Stimulated activated CD8-positive, alpha-beta memory T cell treated with anti-CD3 and anti-CD28 coated beads, Interleukin-7, amount 100 ng/mL, for 1 hour (primary cell): Measurements from ENCODE around the gene PEAK3.

ENCODE experiments used
- DNase-seq, 2 donors: peaks; one replicate each; pipeline ENCODE4 v3.0.0-alpha.2; 2020; ENCODE audit warnings: low read depth in 2 of 2

PEAK3 gene

DNA sequence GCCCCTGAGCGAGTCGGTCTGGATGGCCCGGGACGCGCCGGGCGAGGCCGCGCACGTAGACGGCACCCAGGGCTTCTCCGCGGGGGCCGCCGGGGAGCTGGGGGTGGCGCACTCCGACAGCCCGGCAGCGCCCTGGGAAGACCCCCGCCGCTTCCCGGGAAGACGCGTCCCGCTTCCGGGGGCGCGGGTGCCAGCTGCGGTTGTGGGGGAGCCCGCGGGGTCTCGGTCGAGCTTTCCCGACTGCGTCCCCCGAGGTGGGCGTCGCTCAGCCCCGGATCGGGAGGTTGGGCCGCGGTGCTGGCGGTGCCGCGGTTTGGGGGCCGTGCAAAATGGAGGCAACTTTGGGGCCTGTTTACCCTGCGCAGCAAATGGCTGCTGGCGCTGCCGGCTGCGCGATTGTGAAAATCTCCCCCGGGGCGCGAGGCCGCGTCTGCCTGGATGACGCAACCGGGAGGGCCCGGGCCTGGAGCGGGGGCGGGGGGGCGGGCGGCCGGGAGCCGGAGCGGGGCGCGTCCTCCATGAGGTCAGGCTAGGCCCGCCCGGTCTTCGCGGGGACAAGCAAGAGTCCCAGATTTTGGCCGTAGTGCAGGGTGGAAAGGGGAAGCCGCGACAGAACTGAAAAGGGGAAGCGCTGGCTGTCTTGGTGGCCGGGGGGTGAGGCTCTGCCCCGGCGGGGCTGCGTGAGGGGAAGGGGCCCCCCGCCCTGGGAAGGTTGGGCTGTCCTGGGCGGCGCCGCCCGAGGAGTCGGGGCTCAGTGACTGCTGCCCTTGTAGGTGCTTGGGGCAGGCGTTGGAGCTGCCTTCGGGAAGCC, 11.3 kb downstream of the PEAK3 start:
- DNase-seq = peak in 1 of 2 donors; percentile 41

DNA sequence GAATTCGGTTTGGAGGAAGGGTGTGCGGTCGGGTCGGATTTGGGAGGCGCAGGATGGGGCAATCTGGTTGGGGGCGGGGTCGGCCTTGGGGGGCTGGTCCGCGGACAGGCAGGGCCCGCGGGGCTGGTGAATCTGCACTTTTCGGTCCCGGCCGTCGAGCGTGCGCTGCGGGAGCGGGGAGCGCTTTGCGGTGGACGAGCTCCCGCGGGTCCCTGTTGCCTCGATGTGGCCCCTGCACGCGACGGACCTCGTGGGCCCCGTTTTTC, 11.9 kb downstream of the PEAK3 start:
- DNase-seq = no peak

DNA sequence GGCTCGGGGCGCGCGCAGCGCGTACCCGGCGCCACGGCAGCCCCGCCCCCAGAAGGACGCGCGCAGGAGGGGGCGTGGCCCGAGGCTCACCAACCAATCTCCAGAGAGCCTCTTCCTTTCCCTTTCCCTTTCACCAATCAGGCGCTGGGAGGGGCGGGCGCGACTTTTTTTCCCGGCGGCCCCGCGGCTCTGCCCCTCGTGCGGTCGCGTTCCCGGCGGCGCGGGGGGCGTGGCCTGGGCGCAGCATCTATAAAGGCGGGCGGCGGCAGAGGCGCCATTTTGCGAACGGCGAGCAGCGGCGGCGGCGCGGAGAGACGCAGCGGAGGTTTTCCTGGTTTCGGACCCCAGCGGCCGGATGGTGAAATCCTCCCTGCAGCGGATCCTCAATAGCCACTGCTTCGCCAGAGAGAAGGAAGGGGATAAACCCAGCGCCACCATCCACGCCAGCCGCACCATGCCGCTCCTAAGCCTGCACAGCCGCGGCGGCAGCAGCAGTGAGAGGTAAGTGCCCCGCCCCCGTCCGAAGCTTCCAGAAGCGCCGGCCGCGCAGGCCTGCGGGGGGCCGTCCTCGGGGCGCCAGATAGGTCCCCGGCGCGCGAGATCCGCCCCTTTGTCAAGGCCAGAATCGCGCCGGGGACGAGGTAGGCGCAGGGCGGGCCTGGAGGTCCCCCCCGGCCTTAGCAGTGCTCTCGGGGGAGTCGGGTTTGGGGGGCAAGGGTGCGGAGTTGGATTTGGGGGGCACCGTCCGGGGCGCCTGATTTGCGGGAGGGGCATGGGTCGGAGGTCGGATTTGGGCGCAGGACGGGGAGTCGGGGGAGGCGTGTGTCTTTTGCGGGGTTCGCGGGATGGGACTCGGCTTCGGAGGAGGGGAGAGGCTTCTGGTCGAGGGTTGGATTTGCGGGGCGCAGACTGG, 12.5 kb downstream of the PEAK3 start:
- peak; percentile 98 for DNase-seq

DNA sequence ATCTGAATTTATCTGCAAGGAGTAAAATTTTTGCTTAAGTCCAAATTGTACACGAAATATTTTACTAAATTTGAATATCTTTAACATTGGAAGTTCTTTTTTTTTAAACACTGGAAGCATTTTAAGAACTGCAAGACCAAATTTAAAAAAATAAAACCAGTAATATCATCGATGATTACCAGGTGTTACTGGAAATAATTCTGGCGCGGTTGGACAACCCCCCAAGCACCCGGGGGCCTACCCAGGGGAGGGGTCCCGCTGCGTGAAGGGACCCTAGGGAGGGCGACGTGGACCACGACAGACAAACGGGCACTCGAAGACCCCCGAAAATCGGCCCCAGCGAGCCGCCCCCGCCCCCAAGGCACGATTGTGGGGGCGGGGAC, 13.1 kb downstream of the PEAK3 start:
- DNase-seq = no peak

DNA sequence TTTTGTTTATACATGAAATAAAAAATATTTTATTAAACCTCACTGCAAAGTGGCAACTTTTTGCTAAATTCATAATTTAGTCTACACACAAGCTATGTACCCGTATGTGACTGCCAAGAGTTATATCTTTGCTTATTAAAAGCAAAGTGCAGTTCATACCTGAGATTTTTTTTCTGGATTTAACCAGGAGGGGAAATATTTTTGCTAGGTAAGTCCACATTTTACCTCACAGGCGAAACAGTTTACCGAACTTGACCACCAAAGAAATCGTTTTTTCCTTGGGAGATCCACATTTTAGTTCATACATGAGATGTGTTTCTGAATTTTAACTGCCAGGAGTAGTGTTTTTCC, 13.5 kb downstream of the PEAK3 start:
- no peak for DNase-seq

DNA sequence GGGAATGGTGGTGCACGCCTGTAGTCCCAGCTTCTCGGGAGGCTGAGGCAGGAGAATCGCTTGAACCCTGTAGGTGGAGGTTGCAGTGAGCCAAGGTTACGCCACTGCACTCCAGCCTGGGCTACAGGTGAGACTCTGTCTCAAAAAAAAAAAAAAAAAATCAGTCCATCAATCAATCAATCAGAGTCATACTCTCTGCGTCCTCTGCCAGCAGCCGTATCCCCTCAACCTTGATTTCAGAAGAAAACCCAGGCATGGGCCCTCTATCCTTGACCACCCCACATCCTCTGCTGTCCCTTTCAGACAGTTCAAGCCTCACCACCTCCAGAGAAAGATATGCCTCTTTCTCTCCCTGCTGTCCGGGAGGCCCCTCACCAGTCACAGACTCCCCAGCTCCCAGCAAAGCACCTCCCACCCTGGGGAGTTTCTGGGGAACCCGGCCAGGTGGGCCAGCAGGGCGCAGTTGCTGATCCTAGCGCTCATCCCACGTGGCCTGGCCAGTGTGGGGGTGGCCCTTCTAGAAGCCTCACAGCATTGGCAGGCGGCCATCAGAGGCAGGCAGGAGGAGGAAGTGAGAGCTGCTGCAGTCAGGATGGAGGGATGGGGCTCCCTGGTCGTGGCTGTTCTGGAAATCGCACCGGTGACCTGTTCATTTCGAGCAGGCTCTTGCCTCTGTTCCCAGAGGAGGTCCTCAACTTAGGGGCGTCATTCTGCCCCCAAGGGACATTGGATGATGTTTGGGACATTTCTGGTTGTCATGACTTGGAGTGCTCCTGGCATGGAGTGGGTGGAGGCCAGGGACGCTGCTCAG, 15.6 kb downstream of the PEAK3 start:
- DNase-seq = no peak

DNA sequence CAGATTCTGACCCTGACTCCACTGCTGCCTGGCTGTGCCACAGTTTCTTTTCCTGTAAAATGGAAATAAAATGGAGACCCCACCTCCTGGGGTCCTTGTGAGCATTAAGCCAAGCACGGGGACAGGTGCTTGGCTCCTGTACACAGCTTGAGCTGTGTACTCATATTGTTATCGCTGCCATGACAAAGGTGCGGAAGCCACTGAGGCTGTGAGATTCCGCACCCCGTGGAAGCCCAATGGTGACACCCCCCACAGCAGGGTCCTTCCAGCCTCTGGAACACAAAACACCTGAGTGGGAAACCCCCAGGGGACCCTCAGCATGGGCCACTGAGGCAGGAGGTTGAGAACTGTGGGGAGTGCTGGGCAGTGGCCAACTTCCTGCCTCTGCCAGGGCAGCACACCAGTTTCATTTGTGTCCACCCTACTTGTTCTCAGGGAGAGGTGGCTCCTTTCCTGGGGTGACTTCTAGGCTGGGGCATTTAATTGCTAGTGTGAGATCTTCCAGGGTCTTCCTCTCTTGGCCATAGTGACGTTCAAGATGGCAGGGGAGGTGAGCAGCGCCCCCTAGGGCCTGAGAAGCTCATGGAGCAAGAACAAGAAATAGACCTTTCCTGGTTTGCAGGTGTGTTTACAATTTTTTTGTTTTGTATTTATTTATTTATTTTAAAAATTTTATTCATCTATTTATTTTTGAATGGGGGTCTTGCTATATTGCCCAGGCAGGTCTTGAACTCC, 20.4 kb downstream of the PEAK3 start:
- no peak for DNase-seq

DNA sequence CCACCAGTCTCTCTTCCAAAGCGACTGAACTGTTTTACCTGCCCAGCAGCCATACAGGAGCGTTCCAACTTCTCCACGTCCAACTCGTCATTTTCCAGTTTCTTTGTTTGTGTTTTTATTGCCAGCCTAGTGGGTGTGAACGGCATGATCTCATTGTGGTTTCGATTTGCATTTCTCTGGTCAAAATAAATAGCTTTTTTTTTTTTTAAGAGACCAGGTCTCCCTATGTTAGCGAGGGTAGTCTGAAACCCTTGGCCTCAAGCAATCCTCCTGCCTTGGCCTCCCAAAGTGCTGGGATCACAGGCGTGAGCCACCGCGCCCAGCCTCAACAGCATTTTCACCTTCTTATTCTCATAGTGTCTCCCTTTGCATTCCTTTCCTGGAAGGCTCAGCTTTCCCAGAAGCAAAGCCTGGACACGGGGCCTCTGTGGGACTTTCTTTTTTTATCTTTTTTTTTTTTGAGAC, 21.6 kb downstream of the PEAK3 start:
- no peak for DNase-seq

DNA sequence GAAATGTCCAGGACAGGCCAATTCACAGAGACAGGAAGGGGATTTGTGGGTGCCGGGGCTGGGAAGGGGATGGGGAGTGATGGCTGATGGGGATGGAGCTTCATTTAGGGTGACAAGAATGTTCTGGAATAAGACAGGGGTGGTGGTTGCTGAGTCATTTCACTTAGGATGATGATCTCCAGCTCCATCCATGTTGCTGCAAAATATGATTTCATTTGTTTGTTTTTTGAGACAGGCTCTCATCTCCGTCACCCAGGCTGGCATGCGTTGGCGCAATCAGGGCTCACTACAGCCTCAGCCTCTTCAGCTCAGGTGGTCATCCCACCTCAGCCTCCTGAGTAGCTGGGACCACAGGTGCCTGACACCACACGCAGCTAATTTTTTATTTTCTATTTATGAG, 22.6 kb downstream of the PEAK3 start:
- DNase-seq = no peak

DNA sequence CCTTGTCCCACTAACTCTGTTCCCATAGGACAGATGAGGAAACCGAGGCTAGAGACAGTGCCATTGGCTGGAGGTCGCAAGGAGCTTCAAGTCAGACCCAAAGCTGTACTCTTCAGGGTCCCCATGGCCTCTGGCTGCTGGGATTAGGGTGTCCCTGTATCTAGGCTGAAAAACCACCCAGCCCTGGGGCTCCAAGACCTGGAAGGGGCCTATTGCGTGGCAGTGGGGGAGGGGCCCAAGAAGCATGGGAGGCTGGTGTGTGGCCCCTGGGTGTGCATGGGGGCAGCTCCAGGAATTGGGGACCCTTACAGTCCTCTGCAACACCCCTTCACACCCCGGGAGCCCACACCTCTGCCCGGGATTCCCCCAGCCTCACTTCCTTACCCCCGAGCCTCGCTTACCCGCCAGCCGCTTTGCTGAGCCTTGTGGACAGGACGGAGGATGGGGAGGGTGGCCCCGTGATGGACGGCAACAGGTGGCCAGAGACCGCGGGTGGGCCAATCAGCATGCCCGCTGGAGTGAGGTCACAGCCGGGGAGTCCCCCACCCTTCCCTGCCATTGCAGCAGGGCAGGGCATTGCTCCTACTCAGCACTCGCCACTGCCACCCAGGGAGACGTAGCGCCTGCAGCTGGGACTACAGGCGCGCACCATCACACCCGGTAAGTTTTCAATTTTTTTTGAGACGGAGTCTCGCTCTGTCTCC, 25.8 kb downstream of the PEAK3 start, which contains the start of gene JSRP1:
TSS of gene JSRP1 (minus strand) at position 436 of the 704 bp plus-strand sequence. CDS start 1,103 bp downstream, outside the sequence.
- no peak for DNase-seq

DNA sequence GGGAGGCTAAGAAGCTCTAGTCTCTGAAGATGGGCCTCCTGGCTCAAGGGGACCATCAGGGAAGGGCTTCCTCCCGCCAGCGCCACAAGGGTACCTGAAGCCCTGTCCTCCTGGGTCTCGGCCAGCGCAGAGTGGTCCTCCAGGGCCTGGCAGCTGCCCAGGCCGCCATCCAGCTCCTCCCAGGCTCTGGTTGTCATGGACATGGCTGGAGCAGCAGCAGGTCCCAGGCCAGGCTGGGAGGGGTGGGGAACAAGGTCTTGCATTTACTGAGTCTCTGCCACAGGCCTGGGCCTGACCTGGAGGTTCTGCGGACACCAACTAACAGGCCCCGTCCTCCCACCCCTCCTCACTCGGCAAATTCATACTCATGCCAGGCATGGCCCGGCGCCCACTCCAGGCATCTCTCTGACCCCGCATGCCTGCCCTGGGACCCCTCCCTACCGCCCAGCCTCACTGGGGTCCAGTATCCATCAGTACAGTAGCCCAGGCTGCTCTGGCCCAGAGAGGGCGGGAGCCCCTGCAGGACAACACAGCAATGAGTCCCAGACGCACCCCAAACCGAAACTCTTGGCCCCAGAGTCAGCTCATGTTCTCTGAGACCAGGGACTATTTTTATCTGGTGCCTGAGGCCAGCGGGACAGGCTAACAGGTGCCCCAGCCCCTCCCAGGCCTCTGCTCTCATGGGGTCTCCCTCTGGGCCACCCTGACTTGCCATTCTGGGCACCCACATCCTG, 26.7 kb downstream of the PEAK3 start:
- no peak for DNase-seq

DNA sequence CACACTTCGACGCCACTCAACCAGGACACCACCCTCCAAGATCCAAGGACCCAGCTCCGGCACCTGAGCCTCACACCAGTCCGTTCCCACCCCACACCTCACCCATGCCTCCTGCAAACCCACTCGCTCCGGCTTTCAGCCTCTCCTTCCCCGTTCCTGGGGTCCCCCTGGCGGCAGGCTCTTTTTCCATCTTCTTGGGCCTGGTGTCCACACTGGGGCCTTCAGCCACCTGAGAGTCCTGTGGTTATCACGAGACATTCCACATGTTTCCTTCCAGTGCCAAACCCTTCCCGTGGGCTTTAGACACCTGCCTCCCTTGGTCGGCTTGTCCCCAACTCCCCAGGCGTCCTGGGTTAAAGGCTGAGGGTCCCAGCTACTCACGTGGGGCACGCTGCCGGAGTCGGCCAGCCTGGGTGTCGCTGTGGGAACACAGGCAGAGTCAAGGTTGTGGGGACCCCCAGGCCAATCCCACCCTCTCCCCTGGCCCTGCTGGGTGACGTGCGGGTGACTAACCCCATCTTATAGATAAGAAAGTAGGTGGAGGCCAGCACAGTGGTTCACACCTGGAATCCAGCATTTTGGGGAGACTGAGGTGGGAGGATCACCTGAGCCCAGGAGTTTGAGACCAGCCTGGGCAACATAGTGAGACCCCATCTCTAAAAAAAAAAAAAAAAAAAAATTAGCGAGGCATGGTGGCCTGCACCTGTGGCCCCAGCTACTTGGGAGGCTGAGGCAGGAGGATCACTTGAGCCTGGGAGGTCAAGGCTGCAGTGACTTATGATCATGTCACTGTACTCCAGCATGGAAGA, 27.7 kb downstream of the PEAK3 start:
- DNase-seq = no peak

DNA sequence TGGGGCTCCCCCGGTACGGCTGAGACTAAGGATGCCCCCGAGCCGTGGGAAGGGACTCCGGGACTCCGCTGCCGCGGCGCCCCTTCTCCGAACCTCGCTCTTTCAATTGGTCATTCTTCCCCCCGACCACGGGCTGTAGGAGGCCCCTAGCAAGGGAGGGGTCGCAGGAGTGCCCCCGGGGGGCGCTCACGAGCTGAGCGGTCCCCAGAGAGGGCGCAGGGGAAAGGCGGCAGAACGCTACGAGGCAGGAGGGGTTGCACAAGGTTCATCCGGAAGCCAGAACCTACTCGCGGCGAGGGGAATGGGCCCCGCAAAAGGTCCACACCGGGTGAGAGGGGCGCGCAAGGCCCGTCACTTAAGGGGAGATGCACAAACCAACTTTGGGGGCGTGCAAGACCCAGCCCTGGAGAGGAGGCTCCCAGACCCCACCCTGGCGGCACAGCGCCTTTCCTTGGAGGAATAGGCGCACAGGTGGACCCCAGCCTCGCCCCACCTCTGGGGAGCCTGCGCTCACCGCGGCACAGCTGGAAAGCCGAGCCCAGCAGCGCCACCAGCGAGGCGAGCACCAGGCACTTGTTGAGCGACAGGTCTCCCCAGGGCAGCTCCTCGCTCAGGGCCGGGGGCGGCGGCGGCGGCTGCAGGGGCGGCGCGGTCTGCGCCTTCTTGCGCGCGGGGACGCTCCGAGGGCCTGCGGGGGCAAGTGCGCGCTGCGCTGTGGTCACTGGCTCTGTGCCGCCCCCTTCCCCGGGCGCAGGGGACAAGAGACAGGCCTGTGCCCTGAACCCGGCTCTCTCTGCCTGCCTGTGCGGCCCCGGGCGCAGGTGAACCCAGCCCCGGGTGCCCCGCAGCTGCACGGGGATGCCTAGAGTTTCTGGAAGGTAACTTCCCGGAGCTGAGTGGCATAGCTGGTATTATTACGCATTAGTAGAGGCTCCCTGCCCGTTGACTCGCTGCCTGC, 28.6 kb downstream of the PEAK3 start:
- DNase-seq = no peak

DNA sequence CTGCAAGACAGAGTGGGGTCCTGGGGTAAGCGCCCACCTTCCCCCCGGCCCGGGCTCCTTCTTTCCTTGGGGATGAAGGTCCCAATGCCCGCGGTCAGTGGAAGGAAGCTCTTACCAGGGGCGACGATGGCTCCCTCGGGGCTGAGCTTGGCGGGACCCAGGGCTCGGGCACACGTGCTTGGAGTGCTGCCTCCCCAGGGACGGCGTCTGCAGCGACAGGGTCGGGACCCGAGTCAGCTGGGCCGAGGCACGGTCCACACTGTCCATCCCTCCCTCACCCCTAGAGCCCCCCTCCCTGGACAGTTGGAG, 29.2 kb downstream of the PEAK3 start:
- no peak for DNase-seq

DNA sequence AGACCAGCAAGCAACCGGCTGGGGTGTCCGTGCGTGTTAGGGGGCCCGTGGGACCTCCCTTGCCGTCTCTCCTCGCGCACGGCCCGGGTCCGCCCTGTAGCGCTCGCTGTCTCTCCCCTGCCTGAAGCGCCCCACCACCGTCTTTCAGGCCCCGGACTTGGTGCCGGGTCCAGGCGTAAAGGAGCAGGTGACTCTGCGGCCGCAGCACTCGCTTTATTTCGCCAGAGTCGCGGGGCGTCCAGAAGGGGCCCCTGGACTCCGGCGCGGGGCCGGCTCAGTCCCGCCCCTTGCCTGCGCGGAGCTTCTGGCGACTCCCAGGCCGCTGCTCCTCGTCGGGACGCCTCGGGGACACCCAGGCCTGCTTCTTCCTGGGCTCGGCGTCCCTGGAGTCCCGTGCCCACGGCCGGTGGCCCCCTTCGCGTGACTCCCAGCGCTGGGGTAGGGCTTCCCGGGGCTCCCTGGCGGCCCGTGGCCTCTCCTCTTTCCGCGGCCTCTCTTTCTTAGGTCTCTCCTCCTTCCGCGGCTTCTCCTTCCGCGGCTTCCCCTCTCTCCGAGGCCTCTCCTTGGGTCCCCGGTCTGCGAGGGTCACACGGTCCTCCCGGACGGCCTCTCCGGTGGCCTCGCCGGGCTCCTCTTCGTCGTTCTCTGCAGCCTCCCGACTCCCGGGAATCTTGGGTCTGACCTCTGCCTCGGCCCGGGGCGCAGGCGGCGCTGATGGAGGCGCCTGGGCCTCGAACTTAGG, 29.7 kb downstream of the PEAK3 start:
- DNase-seq = no peak

DNA sequence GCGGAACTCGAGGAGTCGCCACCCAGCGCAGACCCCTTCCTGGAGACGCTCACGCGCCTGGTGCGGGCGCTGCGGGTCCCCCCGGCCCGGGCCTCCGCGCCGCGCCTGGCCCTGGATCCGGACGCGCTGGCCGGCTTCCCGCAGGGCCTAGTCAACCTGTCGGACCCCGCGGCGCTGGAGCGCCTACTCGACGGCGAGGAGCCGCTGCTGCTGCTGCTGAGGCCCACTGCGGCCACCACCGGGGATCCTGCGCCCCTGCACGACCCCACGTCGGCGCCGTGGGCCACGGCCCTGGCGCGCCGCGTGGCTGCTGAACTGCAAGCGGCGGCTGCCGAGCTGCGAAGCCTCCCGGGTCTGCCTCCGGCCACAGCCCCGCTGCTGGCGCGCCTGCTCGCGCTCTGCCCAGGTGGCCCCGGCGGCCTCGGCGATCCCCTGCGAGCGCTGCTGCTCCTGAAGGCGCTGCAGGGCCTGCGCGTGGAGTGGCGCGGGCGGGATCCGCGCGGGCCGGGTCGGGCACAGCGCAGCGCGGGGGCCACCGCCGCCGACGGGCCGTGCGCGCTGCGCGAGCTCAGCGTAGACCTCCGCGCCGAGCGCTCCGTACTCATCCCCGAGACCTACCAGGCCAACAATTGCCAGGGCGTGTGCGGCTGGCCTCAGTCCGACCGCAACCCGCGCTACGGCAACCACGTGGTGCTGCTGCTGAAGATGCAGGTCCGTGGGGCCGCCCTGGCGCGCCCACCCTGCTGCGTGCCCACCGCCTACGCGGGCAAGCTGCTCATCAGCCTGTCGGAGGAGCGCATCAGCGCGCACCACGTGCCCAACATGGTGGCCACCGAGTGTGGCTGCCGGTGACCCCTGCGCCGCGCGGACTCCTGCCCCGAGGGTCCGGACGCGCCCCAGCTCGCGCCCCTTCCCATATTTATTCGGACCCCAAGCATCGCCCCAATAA, 30.6 kb downstream of the PEAK3 start:
- no peak for DNase-seq

DNA sequence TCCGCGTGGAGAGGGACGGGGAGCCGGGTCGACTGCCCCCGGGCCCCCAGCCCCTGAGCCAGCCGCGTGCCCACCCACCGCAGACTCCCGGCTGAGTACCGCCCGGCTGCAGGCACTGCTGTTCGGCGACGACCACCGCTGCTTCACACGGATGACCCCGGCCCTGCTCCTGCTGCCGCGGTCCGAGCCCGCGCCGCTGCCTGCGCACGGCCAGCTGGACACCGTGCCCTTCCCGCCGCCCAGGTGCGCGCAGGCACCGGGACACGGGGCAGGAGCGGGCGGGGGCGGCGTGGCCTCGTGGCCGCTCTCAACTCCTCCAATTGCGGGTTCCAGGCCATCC, 31.2 kb downstream of the PEAK3 start:
- DNase-seq = no peak
